ENCODE data around the gene BNC2. TPM values are rescaled to one million over a fixed set of nuclear protein-coding genes. Genes with fewer than 3 reads are reported as not detected.

The BNC2 gene
- total RNA-seq, 2 experiments from 2014 or later, result not detected

- Mint-ChIP-seq H3K9me3 (peaks cover 5% of the 10 kb centered on the region), H3K36me3 (ENCODE audit: low read depth) (no peaks in the 10 kb centered on the region), H3K27ac (no peak overlapping the region), H3K4me1 (ENCODE audit: low read depth) (no peaks in the 10 kb centered on the region), H3K4me3 (no peak overlapping the region), H3K27me3 (no peaks in the 10 kb centered on the region)
- no peak for TF ChIP-seq CTCF (IDR thresholded peaks at IDR 0.05)
- H3K4me1 ChIP-seq (ENCODE audit: insufficient read depth, low read length), result no peaks in the 10 kb centered on the region
- no peak overlapping the region for H3K27ac ChIP-seq (ENCODE audit: low read depth in 1 of 2, low read length in 2 of 2)
- CTCF ChIA-PET, result no interaction called here
- peaks cover 0 to 6% of the 10 kb centered on the region in 2 experiments for H3K9me3 ChIP-seq (ENCODE audit: control insufficient read depth in 1 of 2, insufficient read depth in 1 of 2, low read length in 2 of 2)
- H3K36me3 ChIP-seq (ENCODE audit: insufficient read depth, low read length), result no peaks in the 10 kb centered on the region
- no peak for ATAC-seq (ENCODE audit: poor library complexity)
- H3K4me3 ChIP-seq (ENCODE audit: low read length), result no peak overlapping the region
- no peaks in the 10 kb centered on the region for H3K27me3 ChIP-seq (ENCODE audit: control insufficient read depth in 1 of 2, insufficient read depth in 2 of 2, low read length in 2 of 2)
- intact Hi-C loops (cut with DNase I, micrococcal nuclease), result no loop called here
- POLR2A ChIA-PET, result interaction anchor here (0.7 kb wide), 1 partner anchor 584 kb away, joined by 4 read pairs; no protein-coding TSS in a partner anchor
- no peak for DNase-seq
Measured at GRCh38 chr9:16682273-16682672, 188.2 kb downstream of the BNC2 start.

GRCh38 chr9:16681652-16681987 lies 188.8 kb downstream of the BNC2 start:
- Mint-ChIP-seq H3K36me3 (ENCODE audit: low read depth) (no peaks in the 10 kb centered on the region), H3K27me3 (no peaks in the 10 kb centered on the region), H3K4me1 (ENCODE audit: low read depth) (no peaks in the 10 kb centered on the region), H3K27ac (no peak overlapping the region), H3K9me3 (peaks cover 5% of the 10 kb centered on the region), H3K4me3 (no peak overlapping the region)
- intact Hi-C loops (cut with DNase I, micrococcal nuclease), result no loop called here
- no peaks in the 10 kb centered on the region for H3K4me1 ChIP-seq (ENCODE audit: insufficient read depth, low read length)
- CTCF ChIA-PET, result no interaction called here
- H3K27me3 ChIP-seq (ENCODE audit: control insufficient read depth in 1 of 2, insufficient read depth in 2 of 2, low read length in 2 of 2), result no peaks in the 10 kb centered on the region
- POLR2A ChIA-PET, result no interaction called here
- peaks cover 0 to 8% of the 10 kb centered on the region in 2 experiments for H3K9me3 ChIP-seq (ENCODE audit: control insufficient read depth in 1 of 2, insufficient read depth in 1 of 2, low read length in 2 of 2)
- H3K27ac ChIP-seq (ENCODE audit: low read depth in 1 of 2, low read length in 2 of 2), result no peak overlapping the region
- no peak overlapping the region for H3K4me3 ChIP-seq (ENCODE audit: low read length)
- TF ChIP-seq CTCF (IDR thresholded peaks at IDR 0.05), result no peak
- no peak for ATAC-seq (ENCODE audit: poor library complexity)
- no peak for DNase-seq
- no peaks in the 10 kb centered on the region for H3K36me3 ChIP-seq (ENCODE audit: insufficient read depth, low read length)

- Histone ChIP-seq H3K27ac (ENCODE audit: low read depth in 1 of 2, low read length in 2 of 2) (no peak overlapping the region), H3K36me3 (ENCODE audit: insufficient read depth, low read length) (no peaks in the 10 kb centered on the region), H3K4me3 (ENCODE audit: low read length) (no peak overlapping the region), H3K4me1 (ENCODE audit: insufficient read depth, low read length) (no peaks in the 10 kb centered on the region), H3K9me3 (ENCODE audit: control insufficient read depth in 1 of 2, insufficient read depth in 1 of 2, low read length in 2 of 2) (peaks cover 0 to 8% of the 10 kb centered on the region in 2 experiments), H3K27me3 (ENCODE audit: control insufficient read depth in 1 of 2, insufficient read depth in 2 of 2, low read length in 2 of 2) (no peaks in the 10 kb centered on the region)
- intact Hi-C loops (cut with DNase I, micrococcal nuclease), result no loop called here
- H3K9me3 Mint-ChIP-seq, result peaks cover 5% of the 10 kb centered on the region
- H3K27me3 Mint-ChIP-seq, result no peaks in the 10 kb centered on the region
- TF ChIP-seq CTCF (IDR thresholded peaks at IDR 0.05), result no peak
- DNase-seq, result no peak
- H3K4me1 Mint-ChIP-seq (ENCODE audit: low read depth), result no peaks in the 10 kb centered on the region
- no peak overlapping the region for H3K4me3 Mint-ChIP-seq
- no peaks in the 10 kb centered on the region for H3K36me3 Mint-ChIP-seq (ENCODE audit: low read depth)
- H3K27ac Mint-ChIP-seq, result no peak overlapping the region
- no peak for ATAC-seq (ENCODE audit: poor library complexity)
- ChIA-PET CTCF (no interaction called here), POLR2A (no interaction called here)
Measured at GRCh38 chr9:16680975-16681651, 189.4 kb downstream of the BNC2 start.
